GM23338 (cell line): ENCODE data around the gene NPC1L1. TPM values are rescaled to one million over a fixed set of nuclear protein-coding genes. Genes with fewer than 3 reads are reported as not detected.

Experiments used
- ATAC-seq: fragments of 200-7000 bp; cut with Tn5 transposase; 3 replicates; pipeline ENCODE4 v1.9.1; 2020
- DNase-seq: peaks from one replicate; pipeline ENCODE4 v3.0.0-alpha.2; 2015; ENCODE audit warnings: low spot score
- H2AFZ ChIP-seq: fragments of 200-600 bp; sonication (generic); 2 replicates; pipeline ENCODE4 v1.8.0; 2016; ENCODE audit warnings: antibody characterized with exemption, mild to moderate bottlenecking, moderate library complexity
- H3F3A ChIP-seq: fragments of 200-600 bp; sonication (generic); replicated peaks from 2 replicates; pipeline ENCODE4 v1.8.0; 2017; ENCODE audit warnings: antibody characterized with exemption, mixed run types, low read depth
- H3K27ac ChIP-seq: fragments of 200-600 bp; sonication (generic); 2 replicates; pipeline ENCODE4 v1.6.1; 2016; ENCODE audit warnings: low read depth
- H3K27me3 ChIP-seq: fragments of 200-600 bp; sonication (generic); 2 replicates; pipeline ENCODE4 v1.8.0; 2016; ENCODE audit warnings: mild to moderate bottlenecking, mixed run types, moderate library complexity; ENCODE audit not compliant: insufficient read depth
- H3K36me3 ChIP-seq: fragments of 200-600 bp; sonication (generic); 2 replicates; pipeline ENCODE4 v1.8.0; 2016; ENCODE audit warnings: mild to moderate bottlenecking; ENCODE audit not compliant: insufficient read depth
- H3K4me1 ChIP-seq: fragments of 200-600 bp; sonication (generic); 2 replicates; pipeline ENCODE4 v1.8.0; 2016; ENCODE audit warnings: mild to moderate bottlenecking, moderate library complexity; ENCODE audit not compliant: insufficient read depth
- H3K4me2 ChIP-seq: fragments of 200-600 bp; sonication (generic); 2 replicates; pipeline ENCODE4 v1.7.1; 2017; ENCODE audit warnings: mixed run types
- H3K4me3 ChIP-seq: fragments of 200-600 bp; sonication (generic); 2 replicates; pipeline ENCODE4 v1.6.1; 2016; ENCODE audit warnings: mixed run types
- H3K79me2 ChIP-seq: fragments of 200-600 bp; sonication (generic); replicated peaks from 2 replicates; pipeline ENCODE4 v1.8.0; 2017; ENCODE audit warnings: mild to moderate bottlenecking; ENCODE audit not compliant: insufficient read depth
- H3K9me2 ChIP-seq: fragments of 200-600 bp; sonication (generic); 2 replicates; pipeline ENCODE4 v1.8.0; 2017; ENCODE audit not compliant: insufficient read depth
- H4K20me1 ChIP-seq: fragments of 200-600 bp; sonication (generic); replicated peaks from 2 replicates; pipeline ENCODE4 v1.8.0; 2017; ENCODE audit warnings: mild to moderate bottlenecking; ENCODE audit not compliant: insufficient read depth
- H3K27ac Mint-ChIP-seq: 2 replicates; pipeline ENCODE4 v1.8.0; 2020; ENCODE audit warnings: inconsistent platforms, mild to moderate bottlenecking, moderate library complexity, mixed read lengths
- H3K27me3 Mint-ChIP-seq: 3 replicates; pipeline ENCODE4 v1.8.0; 2022; ENCODE audit warnings: low read depth, mild to moderate bottlenecking, moderate library complexity, mixed read lengths, inconsistent platforms; ENCODE audit not compliant: insufficient read depth, poor library complexity
- H3K36me3 Mint-ChIP-seq: 3 replicates; pipeline ENCODE4 v1.8.0; 2021; ENCODE audit warnings: low read depth, mild to moderate bottlenecking, inconsistent platforms, moderate library complexity, mixed read lengths
- H3K4me1 Mint-ChIP-seq: 3 replicates; pipeline ENCODE4 v1.8.0; 2020; ENCODE audit warnings: mild to moderate bottlenecking, inconsistent platforms, mixed read lengths
- H3K4me3 Mint-ChIP-seq: 3 replicates; pipeline ENCODE4 v1.8.0; 2021; ENCODE audit warnings: moderate library complexity, mild to moderate bottlenecking, inconsistent platforms, mixed read lengths
- H3K9me3 Mint-ChIP-seq: 3 replicates; pipeline ENCODE4 v1.8.0; 2020; ENCODE audit warnings: moderate library complexity, mild to moderate bottlenecking, inconsistent platforms, mixed read lengths
- CREB1 ChIP-seq: fragments of 250-450 bp; sonication (Bioruptor Pico); IDR thresholded peaks from 2 replicates; pipeline ENCODE4 v1.5.0; 2020; ENCODE audit warnings: low read depth, mild to moderate bottlenecking, moderate library complexity
- EZH2 ChIP-seq: fragments of 200-600 bp; sonication (generic); IDR thresholded peaks from one replicate; pipeline ENCODE4 v1.8.0; 2017; ENCODE audit warnings: antibody characterized with exemption, mild to moderate bottlenecking, low read depth; ENCODE audit not compliant: unreplicated experiment
- EZH2phosphoT487 ChIP-seq: fragments of 200-600 bp; sonication (generic); IDR thresholded peaks from one replicate; pipeline ENCODE4 v1.8.1; 2018; ENCODE audit warnings: antibody characterized with exemption; ENCODE audit not compliant: unreplicated experiment
- JUNB ChIP-seq: IDR thresholded peaks from one replicate; pipeline ENCODE4 v1.6.1; 2016; ENCODE audit warnings: antibody characterized with exemption; ENCODE audit not compliant: unreplicated experiment
- NANOG ChIP-seq: IDR thresholded peaks from 2 replicates; pipeline ENCODE4 v1.6.1; 2016; ENCODE audit warnings: antibody characterized with exemption, borderline replicate concordance
- POLR2AphosphoS5 ChIP-seq: IDR thresholded peaks from 2 replicates; pipeline ENCODE4 v1.6.1; 2016; ENCODE audit warnings: antibody characterized with exemption, low read depth
- STAT1 ChIP-seq: IDR thresholded peaks from one replicate; pipeline ENCODE4 v1.6.1; 2016; ENCODE audit warnings: antibody characterized with exemption; ENCODE audit not compliant: unreplicated experiment
- ZNF114 ChIP-seq: fragments of 250-450 bp; sonication (Bioruptor Pico); IDR thresholded peaks from 2 replicates; pipeline ENCODE4 v1.5.0; 2020; ENCODE audit warnings: mild to moderate bottlenecking, moderate library complexity
- ZNF331 ChIP-seq: fragments of 250-450 bp; sonication (Bioruptor Pico); IDR thresholded peaks from 2 replicates; pipeline ENCODE4 v1.5.0; 2020; ENCODE audit warnings: low read depth, mild to moderate bottlenecking, moderate library complexity
- polyA plus RNA-seq: library from polyadenylated mRNA; unstranded; fragments of >200 nt; fragmentation: Nextera tagmentation; extraction: Ambion mirVana; gene quantifications from 2 replicates; pipeline ENCODE4 v1.2.1, GENCODE V29; 2016
- total RNA-seq: library from RNA; depleted of rRNA; stranded (reverse); fragments of >200 nt; shearing (Covaris generic); gene quantifications from 2 replicates; pipeline ENCODE4 v1.2.3, GENCODE V29; 2014
- TF ChIP-seq, protein P1 (sequence below): IDR thresholded peaks from one replicate; pipeline ENCODE4 v1.6.1; 2018; ENCODE audit warnings: antibody characterized with exemption; ENCODE audit not compliant: unreplicated experiment
- TF ChIP-seq, protein P2 (sequence below), 2 experiments: fragments of 200-600 bp in 1 of 2; sonication (generic) in 1 of 2; conservative IDR thresholded peaks; 2 replicates each; pipeline versions ENCODE4 v1.5.1 to v1.6.1; 2016 to 2017; ENCODE audit warnings: antibody characterized with exemption in 2 of 2, low read depth in 2 of 2, mild to moderate bottlenecking in 2 of 2, moderate library complexity in 1 of 2
- TF ChIP-seq, protein P3 (sequence below): IDR thresholded peaks from 2 replicates; pipeline ENCODE4 v1.6.1; 2016; ENCODE audit warnings: antibody characterized with exemption

The NPC1L1 gene
- total and polyA plus RNA-seq, 2 experiments from 2014 or later = 0.03 TPM; not detected in 1

DNA sequence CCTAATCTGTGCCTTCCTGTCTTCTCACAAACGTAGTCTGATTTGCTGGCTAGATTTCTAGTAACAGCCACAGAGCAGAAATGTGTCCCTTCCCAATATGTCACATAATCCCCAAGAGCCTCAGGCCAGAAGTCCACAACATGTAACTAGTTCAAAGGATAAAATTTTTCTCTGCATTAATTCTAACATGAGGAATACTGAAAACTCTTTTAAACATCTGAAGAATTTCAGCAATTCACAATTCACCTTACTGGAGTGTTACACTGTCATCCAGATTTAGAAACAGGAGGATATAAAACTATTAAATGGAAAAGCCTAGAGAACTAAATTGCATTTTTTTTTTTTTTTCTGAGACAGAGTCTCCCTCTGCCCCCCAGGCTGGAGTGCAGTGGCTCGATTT, 35.1 kb upstream of the NPC1L1 start:
- Mint-ChIP-seq H3K27ac (no peak overlapping the region), H3K4me1 (peaks cover 25% of the 10 kb centered on the region), H3K27me3 (peaks cover 12% of the 10 kb centered on the region), H3K36me3 (peaks cover 65% of the 10 kb centered on the region), H3K9me3 (peaks cover 2% of the 10 kb centered on the region; the same call in 1 of the 3 replicates), H3K4me3 (no peak overlapping the region)
- H2AFZ ChIP-seq = no peak overlapping the region
- peaks cover 19% of the 10 kb centered on the region for H3K4me1 ChIP-seq
- DNase-seq (no peak), ATAC-seq (no peak)
- H3F3A ChIP-seq = peaks cover 10% of the 10 kb centered on the region
- H4K20me1 ChIP-seq = peaks cover 5% of the 10 kb centered on the region
- no peak overlapping the region for H3K4me3 ChIP-seq
- TF ChIP-seq NANOG (no peak), CREB1 (no peak), EZH2phosphoT487 (no peak), JUNB (no peak), STAT1 (no peak), ZNF331 (no peak), ZNF114 (CRISPR knock-in tag) (no peak), POLR2AphosphoS5 (no peak)
- TF ChIP-seq, protein P1, sequence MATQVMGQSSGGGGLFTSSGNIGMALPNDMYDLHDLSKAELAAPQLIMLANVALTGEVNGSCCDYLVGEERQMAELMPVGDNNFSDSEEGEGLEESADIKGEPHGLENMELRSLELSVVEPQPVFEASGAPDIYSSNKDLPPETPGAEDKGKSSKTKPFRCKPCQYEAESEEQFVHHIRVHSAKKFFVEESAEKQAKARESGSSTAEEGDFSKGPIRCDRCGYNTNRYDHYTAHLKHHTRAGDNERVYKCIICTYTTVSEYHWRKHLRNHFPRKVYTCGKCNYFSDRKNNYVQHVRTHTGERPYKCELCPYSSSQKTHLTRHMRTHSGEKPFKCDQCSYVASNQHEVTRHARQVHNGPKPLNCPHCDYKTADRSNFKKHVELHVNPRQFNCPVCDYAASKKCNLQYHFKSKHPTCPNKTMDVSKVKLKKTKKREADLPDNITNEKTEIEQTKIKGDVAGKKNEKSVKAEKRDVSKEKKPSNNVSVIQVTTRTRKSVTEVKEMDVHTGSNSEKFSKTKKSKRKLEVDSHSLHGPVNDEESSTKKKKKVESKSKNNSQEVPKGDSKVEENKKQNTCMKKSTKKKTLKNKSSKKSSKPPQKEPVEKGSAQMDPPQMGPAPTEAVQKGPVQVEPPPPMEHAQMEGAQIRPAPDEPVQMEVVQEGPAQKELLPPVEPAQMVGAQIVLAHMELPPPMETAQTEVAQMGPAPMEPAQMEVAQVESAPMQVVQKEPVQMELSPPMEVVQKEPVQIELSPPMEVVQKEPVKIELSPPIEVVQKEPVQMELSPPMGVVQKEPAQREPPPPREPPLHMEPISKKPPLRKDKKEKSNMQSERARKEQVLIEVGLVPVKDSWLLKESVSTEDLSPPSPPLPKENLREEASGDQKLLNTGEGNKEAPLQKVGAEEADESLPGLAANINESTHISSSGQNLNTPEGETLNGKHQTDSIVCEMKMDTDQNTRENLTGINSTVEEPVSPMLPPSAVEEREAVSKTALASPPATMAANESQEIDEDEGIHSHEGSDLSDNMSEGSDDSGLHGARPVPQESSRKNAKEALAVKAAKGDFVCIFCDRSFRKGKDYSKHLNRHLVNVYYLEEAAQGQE = no peak
- TF ChIP-seq, protein P2, sequence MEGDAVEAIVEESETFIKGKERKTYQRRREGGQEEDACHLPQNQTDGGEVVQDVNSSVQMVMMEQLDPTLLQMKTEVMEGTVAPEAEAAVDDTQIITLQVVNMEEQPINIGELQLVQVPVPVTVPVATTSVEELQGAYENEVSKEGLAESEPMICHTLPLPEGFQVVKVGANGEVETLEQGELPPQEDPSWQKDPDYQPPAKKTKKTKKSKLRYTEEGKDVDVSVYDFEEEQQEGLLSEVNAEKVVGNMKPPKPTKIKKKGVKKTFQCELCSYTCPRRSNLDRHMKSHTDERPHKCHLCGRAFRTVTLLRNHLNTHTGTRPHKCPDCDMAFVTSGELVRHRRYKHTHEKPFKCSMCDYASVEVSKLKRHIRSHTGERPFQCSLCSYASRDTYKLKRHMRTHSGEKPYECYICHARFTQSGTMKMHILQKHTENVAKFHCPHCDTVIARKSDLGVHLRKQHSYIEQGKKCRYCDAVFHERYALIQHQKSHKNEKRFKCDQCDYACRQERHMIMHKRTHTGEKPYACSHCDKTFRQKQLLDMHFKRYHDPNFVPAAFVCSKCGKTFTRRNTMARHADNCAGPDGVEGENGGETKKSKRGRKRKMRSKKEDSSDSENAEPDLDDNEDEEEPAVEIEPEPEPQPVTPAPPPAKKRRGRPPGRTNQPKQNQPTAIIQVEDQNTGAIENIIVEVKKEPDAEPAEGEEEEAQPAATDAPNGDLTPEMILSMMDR (conservative IDR thresholded peaks at IDR 0.05; ENCODE audit: low read depth in 2 of 2) = no peak
- H3K4me2 ChIP-seq = no peak overlapping the region
- no peaks in the 10 kb centered on the region for H3K27me3 ChIP-seq
- H3K27ac ChIP-seq = no peak overlapping the region
- peaks cover 35% of the 10 kb centered on the region for H3K36me3 ChIP-seq
- H3K9me2 ChIP-seq = no peaks in the 10 kb centered on the region
- H3K79me2 ChIP-seq = peaks cover 37% of the 10 kb centered on the region

DNA sequence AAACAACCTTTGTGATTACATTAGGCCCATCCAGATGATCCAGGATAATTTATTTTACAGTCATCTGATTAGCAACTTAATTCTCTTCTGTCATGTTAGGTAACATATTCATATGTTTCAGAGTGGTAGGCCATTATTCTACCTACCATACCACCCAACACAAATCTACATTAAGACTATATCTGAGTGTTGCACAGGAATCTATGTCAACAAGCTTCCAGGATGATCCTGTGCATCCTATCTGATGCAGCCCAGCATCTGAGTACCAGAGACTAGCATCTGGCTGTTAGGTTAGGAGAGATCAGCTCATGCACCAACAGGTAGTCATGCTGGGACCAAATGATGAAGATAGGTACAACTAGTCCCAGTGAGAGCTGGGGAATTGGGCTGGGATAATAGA, 33.9 kb upstream of the NPC1L1 start:
- H3K36me3 Mint-ChIP-seq = peaks cover 65% of the 10 kb centered on the region
- Histone ChIP-seq H3K4me1 (peaks cover 15% of the 10 kb centered on the region), H2AFZ (no peak overlapping the region), H3K27me3 (no peaks in the 10 kb centered on the region), H3K9me2 (no peaks in the 10 kb centered on the region), H3K4me3 (peak overlapping the region; percentile 94), H3K36me3 (peaks cover 32% of the 10 kb centered on the region), H3K4me2 (peak overlapping the region; percentile 100), H3F3A (peaks cover 10% of the 10 kb centered on the region), H3K79me2 (peaks cover 27% of the 10 kb centered on the region), H3K27ac (peak overlapping the region; percentile 90; the same call in 1 of the 2 replicates), H4K20me1 (peaks cover 5% of the 10 kb centered on the region)
- TF ChIP-seq EZH2phosphoT487 (no peak), CREB1 (no peak), POLR2AphosphoS5 (no peak), ZNF331 (no peak), EZH2 (no peak), JUNB (no peak)
- TF ChIP-seq, protein P1 = no peak
- TF ChIP-seq, protein P3, sequence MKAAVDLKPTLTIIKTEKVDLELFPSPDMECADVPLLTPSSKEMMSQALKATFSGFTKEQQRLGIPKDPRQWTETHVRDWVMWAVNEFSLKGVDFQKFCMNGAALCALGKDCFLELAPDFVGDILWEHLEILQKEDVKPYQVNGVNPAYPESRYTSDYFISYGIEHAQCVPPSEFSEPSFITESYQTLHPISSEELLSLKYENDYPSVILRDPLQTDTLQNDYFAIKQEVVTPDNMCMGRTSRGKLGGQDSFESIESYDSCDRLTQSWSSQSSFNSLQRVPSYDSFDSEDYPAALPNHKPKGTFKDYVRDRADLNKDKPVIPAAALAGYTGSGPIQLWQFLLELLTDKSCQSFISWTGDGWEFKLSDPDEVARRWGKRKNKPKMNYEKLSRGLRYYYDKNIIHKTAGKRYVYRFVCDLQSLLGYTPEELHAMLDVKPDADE = no peak
- DNase-seq (no peak), ATAC-seq (no peak)
- peak overlapping the region; percentile 98 for H3K4me3 Mint-ChIP-seq
- peak overlapping the region; percentile 96; the same call in 1 of the 2 replicates for H3K27ac Mint-ChIP-seq
- no peaks in the 10 kb centered on the region; the same call in 2 of the 3 replicates for H3K9me3 Mint-ChIP-seq
- peaks cover 20% of the 10 kb centered on the region for H3K4me1 Mint-ChIP-seq
- H3K27me3 Mint-ChIP-seq = peaks cover 10% of the 10 kb centered on the region
